Stomach smooth muscle (tissue), 2 donors: Measurements from ENCODE around the gene MORN1.
A peak's percentile ranks its signal among the peaks of the same experiment; 100 is the strongest.

Experiments
- H3K27ac ChIP-seq: one replicate; pipeline ENCODE4 v1.7.0; 2013; ENCODE audit warnings: mild to moderate bottlenecking, low read length, inconsistent platforms
- H3K27me3 ChIP-seq, 2 donors: one replicate each; pipeline ENCODE4 v1.7.0; 2013; ENCODE audit warnings: low read length in 2 of 2; ENCODE audit not compliant: insufficient read depth in 2 of 2, control insufficient read depth in 1 of 2
- H3K36me3 ChIP-seq, 2 donors: one replicate each; pipeline ENCODE4 v1.7.0; 2013; ENCODE audit warnings: low read length in 2 of 2; ENCODE audit not compliant: control insufficient read depth in 2 of 2, insufficient read depth in 2 of 2
- H3K4me1 ChIP-seq: one replicate; pipeline ENCODE4 v1.7.0; 2013; ENCODE audit warnings: low read length; ENCODE audit not compliant: control insufficient read depth, insufficient read depth
- H3K4me3 ChIP-seq, 2 donors: one replicate each; pipeline ENCODE4 v1.7.0; 2013; ENCODE audit warnings: low read length in 2 of 2
- H3K9ac ChIP-seq, 2 donors: one replicate each; pipeline ENCODE4 v1.7.0; 2013; ENCODE audit warnings: low read length in 2 of 2, mild to moderate bottlenecking in 1 of 2
- H3K9me3 ChIP-seq, 2 donors: one replicate each; pipeline ENCODE4 v1.7.0; 2013; ENCODE audit warnings: low read length in 2 of 2; ENCODE audit not compliant: control insufficient read depth in 2 of 2
- donor health status: healthy.
- donor health status: Pancreatic carcinoma.

The MORN1 gene

GRCh38 chr1:2279817-2280216 is 111.5 kb downstream of the MORN1 start:
- Histone ChIP-seq H3K4me3 (peak overlapping the region in 1 of 2 donors; percentile 35), H3K4me1 (peaks cover 59% of the 10 kb centered on the region), H3K36me3 (peaks cover 0 to 4% of the 10 kb centered on the region in 2 donors), H3K9me3 (no peaks in the 10 kb centered on the region), H3K9ac (no peak overlapping the region), H3K27me3 (no peaks in the 10 kb centered on the region), H3K27ac (no peak overlapping the region)

GRCh38 chr1:2279210-2279639 is 112.1 kb downstream of the MORN1 start:
- Histone ChIP-seq H3K27ac (peak overlapping the region; percentile 53), H3K9me3 (no peaks in the 10 kb centered on the region), H3K27me3 (no peaks in the 10 kb centered on the region), H3K36me3 (peaks cover 0 to 4% of the 10 kb centered on the region in 2 donors), H3K4me3 (peak overlapping the region in 1 of 2 donors; percentile 35), H3K9ac (peak overlapping the region in 1 of 2 donors; percentile 38), H3K4me1 (peaks cover 61% of the 10 kb centered on the region)

GRCh38 chr1:2278591-2279209 is 112.7 kb downstream of the MORN1 start:
- Histone ChIP-seq H3K4me3 (peak overlapping the region in 1 of 2 donors; percentile 35), H3K27ac (peak overlapping the region; percentile 53), H3K9ac (peak overlapping the region in 1 of 2 donors; percentile 38), H3K4me1 (peaks cover 66% of the 10 kb centered on the region), H3K27me3 (no peaks in the 10 kb centered on the region), H3K36me3 (peaks cover 0 to 4% of the 10 kb centered on the region in 2 donors), H3K9me3 (no peaks in the 10 kb centered on the region)

GRCh38 chr1:2277741-2278488 is 113.4 kb downstream of the MORN1 start:
- H3K27me3 ChIP-seq = no peaks in the 10 kb centered on the region
- no peak overlapping the region for H3K27ac ChIP-seq
- H3K4me3 ChIP-seq = no peak overlapping the region
- H3K9ac ChIP-seq = peak overlapping the region in 1 of 2 donors; percentile 38
- H3K36me3 ChIP-seq = peaks cover 0 to 4% of the 10 kb centered on the region in 2 donors
- peaks cover 67% of the 10 kb centered on the region for H3K4me1 ChIP-seq
- no peaks in the 10 kb centered on the region for H3K9me3 ChIP-seq

GRCh38 chr1:2276803-2277580 is 114.4 kb downstream of the MORN1 start:
- no peaks in the 10 kb centered on the region for H3K27me3 ChIP-seq
- H3K9me3 ChIP-seq = no peaks in the 10 kb centered on the region
- H3K36me3 ChIP-seq = peaks cover 0 to 4% of the 10 kb centered on the region in 2 donors
- H3K9ac ChIP-seq = no peak overlapping the region
- H3K27ac ChIP-seq = peak overlapping the region; percentile 18
- peaks cover 71% of the 10 kb centered on the region for H3K4me1 ChIP-seq
- H3K4me3 ChIP-seq = no peak overlapping the region

GRCh38 chr1:2275796-2276536 is 115.4 kb downstream of the MORN1 start:
- H3K27me3 ChIP-seq = no peaks in the 10 kb centered on the region
- H3K9me3 ChIP-seq = no peaks in the 10 kb centered on the region
- peaks cover 82% of the 10 kb centered on the region for H3K4me1 ChIP-seq
- H3K9ac ChIP-seq = no peak overlapping the region
- H3K36me3 ChIP-seq = peaks cover 0 to 4% of the 10 kb centered on the region in 2 donors
- H3K4me3 ChIP-seq = no peak overlapping the region
- H3K27ac ChIP-seq = peak overlapping the region; percentile 18

GRCh38 chr1:2274929-2275475 is 116.4 kb downstream of the MORN1 start:
- Histone ChIP-seq H3K27ac (no peak overlapping the region), H3K4me1 (peaks cover 91% of the 10 kb centered on the region), H3K9me3 (no peaks in the 10 kb centered on the region), H3K27me3 (no peaks in the 10 kb centered on the region), H3K36me3 (peaks cover 0 to 4% of the 10 kb centered on the region in 2 donors), H3K9ac (no peak overlapping the region), H3K4me3 (peak overlapping the region in 1 of 2 donors; percentile 57)

GRCh38 chr1:2274231-2274928 is 117.0 kb downstream of the MORN1 start:
- Histone ChIP-seq H3K36me3 (peaks cover 0 to 4% of the 10 kb centered on the region in 2 donors), H3K27me3 (no peaks in the 10 kb centered on the region), H3K9me3 (no peaks in the 10 kb centered on the region), H3K27ac (no peak overlapping the region), H3K4me3 (peak overlapping the region in 1 of 2 donors; percentile 57), H3K4me1 (peaks cover 92% of the 10 kb centered on the region), H3K9ac (no peak overlapping the region)

GRCh38 chr1:2273401-2274090 is 117.8 kb downstream of the MORN1 start:
- H3K4me3 ChIP-seq = peak overlapping the region in 1 of 2 donors; percentile 57
- no peaks in the 10 kb centered on the region for H3K27me3 ChIP-seq
- H3K9me3 ChIP-seq = no peaks in the 10 kb centered on the region
- peaks cover 88% of the 10 kb centered on the region for H3K4me1 ChIP-seq
- no peak overlapping the region for H3K27ac ChIP-seq
- H3K36me3 ChIP-seq = peaks cover 0 to 4% of the 10 kb centered on the region in 2 donors
- no peak overlapping the region for H3K9ac ChIP-seq
